ENCODE results near the gene COL27A1. TPM values are rescaled to one million over a fixed set of nuclear protein-coding genes. Genes with fewer than 3 reads are reported as not detected.

The COL27A1 gene
- 0.33 and 0.44 TPM in 2 replicates for total RNA-seq

DNA sequence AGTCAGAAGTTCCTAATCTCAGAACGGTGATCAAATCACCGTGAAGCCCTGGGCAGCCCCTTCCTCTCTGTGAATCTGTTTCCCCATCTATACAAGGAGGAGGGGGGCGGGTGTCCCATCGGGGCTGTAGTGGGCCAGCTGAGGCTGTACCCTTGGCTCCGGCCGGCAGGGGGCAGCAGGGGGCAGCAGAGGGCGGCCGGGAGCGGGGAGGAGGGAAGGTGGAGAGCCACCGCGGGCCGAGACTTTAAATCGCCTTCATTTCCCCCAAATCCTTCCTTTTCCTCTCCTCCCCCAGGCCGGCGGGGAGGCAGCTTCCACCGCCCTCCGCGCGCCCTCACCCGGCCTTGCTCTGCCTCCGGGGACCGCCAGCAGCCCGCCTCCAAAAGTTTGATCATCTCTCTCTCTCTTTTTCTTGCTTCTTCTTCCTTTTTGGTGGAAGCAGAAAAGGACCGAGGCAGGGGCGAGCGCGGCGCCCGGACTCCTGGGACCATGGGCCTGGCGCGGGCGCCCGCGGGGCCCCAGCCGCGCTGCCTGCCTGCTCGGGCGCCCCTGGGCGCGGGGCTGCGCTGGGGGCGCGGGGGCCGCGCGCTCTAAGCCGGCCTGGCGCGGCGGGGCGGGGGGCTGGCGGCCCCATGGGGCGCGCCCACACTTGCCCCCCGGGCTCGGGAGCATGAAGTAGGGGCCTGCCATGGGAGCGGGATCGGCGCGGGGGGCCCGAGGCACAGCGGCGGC lies at the start of gene COL27A1:
COL27A1 (plus strand) TSS at position 275 of the 732 bp plus-strand sequence; CDS start at position 689, 414 bp downstream.
- DNase-seq = peak; percentile 74
- ChIA-PET POLR2A (no interaction called here), CTCF (interaction anchor here (1.0 to 1.6 kb wide), 3 partner anchors 8 to 135 kb away, joined by 3 to 5 read pairs (median 4); no protein-coding TSS in a partner anchor)
- peak; percentile 91 for ATAC-seq (ENCODE audit: low read depth)
- peaks cover 54% of the 10 kb centered on the region for H3K27me3 Mint-ChIP-seq
- intact Hi-C loops (cut with micrococcal nuclease) = loop anchor here (1.0 kb wide), 2 partner anchors 136 to 150 kb away; no protein-coding TSS in a partner anchor
- H3K4me1 Mint-ChIP-seq = peaks cover 21% of the 10 kb centered on the region
- H3K4me3 Mint-ChIP-seq = peak within 1 kb of the TSS; percentile 81
- H3K27ac Mint-ChIP-seq = no peak within 1 kb of the TSS
- no peaks in the 10 kb centered on the region for H3K36me3 Mint-ChIP-seq (ENCODE audit: low read depth)
- TF ChIP-seq, protein P1, sequence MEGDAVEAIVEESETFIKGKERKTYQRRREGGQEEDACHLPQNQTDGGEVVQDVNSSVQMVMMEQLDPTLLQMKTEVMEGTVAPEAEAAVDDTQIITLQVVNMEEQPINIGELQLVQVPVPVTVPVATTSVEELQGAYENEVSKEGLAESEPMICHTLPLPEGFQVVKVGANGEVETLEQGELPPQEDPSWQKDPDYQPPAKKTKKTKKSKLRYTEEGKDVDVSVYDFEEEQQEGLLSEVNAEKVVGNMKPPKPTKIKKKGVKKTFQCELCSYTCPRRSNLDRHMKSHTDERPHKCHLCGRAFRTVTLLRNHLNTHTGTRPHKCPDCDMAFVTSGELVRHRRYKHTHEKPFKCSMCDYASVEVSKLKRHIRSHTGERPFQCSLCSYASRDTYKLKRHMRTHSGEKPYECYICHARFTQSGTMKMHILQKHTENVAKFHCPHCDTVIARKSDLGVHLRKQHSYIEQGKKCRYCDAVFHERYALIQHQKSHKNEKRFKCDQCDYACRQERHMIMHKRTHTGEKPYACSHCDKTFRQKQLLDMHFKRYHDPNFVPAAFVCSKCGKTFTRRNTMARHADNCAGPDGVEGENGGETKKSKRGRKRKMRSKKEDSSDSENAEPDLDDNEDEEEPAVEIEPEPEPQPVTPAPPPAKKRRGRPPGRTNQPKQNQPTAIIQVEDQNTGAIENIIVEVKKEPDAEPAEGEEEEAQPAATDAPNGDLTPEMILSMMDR (IDR thresholded peaks at IDR 0.05) = peak; percentile 19
- no peaks in the 10 kb centered on the region for H3K9me3 Mint-ChIP-seq

DNA sequence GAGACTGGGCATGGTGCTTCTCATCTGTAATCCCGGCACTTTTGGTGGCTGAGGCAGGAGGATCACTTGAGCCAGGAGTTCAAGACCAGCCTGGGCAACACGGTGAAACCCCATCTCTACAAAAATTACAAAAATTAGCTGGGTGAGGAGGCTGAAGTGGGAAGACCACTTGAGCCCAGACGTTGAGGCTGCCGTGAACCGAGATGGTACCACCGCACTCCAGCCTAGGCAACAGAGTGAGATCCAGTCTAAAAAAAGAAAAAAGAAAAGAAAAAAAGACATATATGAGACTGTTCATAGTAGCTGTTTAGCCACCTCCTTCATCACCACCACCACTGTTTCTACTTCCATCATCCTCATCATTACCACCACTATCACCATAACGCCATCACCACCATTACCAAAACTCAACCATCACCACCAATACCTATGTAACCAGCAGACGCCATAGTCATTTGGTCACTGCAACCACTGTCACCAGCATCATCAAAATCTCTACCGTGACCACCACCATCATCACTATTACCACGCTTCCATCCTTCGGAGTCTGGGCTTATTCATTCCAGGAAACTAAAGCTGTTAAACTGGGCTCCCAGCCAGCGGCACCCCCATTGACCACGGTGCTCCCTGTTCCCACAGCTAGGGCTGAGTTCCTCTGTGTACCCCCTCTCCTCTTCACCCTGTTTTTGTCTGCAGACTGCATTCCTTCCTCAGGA lies 47.9 kb upstream of the COL27A1 start:
- ChIA-PET CTCF (interaction anchor here (0.8 to 4.0 kb wide), 4 partner anchors 8 to 184 kb away, joined by 3 to 20 read pairs (median 6); no protein-coding TSS in a partner anchor), POLR2A (no interaction called here)
- no peaks in the 10 kb centered on the region for H3K36me3 Mint-ChIP-seq (ENCODE audit: low read depth)
- TF ChIP-seq, protein P1 (IDR thresholded peaks at IDR 0.05) = no peak
- H3K27me3 Mint-ChIP-seq = peaks cover under 1% of the 10 kb centered on the region
- ATAC-seq (ENCODE audit: low read depth) (no peak), DNase-seq (no peak)
- no peak overlapping the region for H3K27ac Mint-ChIP-seq
- no peaks in the 10 kb centered on the region for H3K4me1 Mint-ChIP-seq
- peaks cover 2% of the 10 kb centered on the region for H3K9me3 Mint-ChIP-seq
- intact Hi-C loops (cut with micrococcal nuclease) = loop anchor here (1.0 kb wide), 1 partner anchor 184 kb away; no protein-coding TSS in a partner anchor
- no peak overlapping the region for H3K4me3 Mint-ChIP-seq

DNA sequence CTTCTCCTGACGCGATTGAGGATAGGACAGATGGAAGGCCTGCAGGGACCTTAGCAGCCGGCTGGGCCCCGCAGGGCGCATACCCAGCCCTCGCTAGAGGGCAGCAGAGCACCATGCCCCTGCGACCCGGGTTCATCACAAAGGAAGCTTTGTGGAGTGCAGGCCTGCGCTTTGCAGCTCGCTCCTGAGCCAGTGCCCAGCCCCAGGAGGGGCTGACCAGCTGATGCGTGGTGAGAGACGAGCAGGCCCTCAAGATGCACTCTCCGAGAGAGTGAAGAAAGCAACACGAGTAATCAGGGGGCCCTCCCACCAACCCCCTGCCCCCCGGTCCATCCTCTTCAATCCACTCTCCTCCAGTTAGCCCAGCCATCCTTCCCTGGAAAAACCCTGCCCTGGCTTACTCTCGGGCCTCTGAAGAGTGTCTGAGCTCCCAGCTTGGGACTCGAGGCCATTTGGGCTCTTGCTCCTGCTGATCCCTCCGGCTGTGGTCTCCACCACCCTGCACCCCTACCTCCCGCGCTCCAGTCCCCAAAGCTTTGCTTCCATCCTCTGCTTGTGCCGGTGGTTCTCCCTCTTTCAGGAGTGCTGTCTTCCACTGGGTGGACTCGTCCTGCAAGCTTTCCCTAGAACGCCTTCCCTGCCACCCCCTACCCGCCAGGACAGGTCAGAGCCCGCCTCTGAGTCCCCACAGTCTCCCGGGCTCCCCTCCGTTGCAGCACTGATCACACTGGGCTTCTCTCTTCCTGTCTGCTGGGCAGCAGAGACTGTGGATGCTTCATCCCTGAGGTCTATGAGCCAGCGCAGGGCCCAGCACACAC lies 47.1 kb upstream of the COL27A1 start:
- DNase-seq (peak; percentile 29), ATAC-seq (ENCODE audit: low read depth) (peak; percentile 60)
- no peaks in the 10 kb centered on the region for H3K36me3 Mint-ChIP-seq (ENCODE audit: low read depth)
- intact Hi-C loops (cut with micrococcal nuclease) = loop anchor here (1.0 kb wide), 1 partner anchor 183 kb away; no protein-coding TSS in a partner anchor
- H3K27ac Mint-ChIP-seq = no peak overlapping the region
- no peaks in the 10 kb centered on the region for H3K9me3 Mint-ChIP-seq
- CTCF ChIA-PET = interaction anchor here (0.8 to 4.0 kb wide), 4 partner anchors 8 to 183 kb away, joined by 3 to 20 read pairs (median 6); no protein-coding TSS in a partner anchor
- TF ChIP-seq, protein P1 (IDR thresholded peaks at IDR 0.05) = no peak
- POLR2A ChIA-PET = no interaction called here
- no peak overlapping the region for H3K4me3 Mint-ChIP-seq
- H3K4me1 Mint-ChIP-seq = no peaks in the 10 kb centered on the region
- peaks cover 8% of the 10 kb centered on the region for H3K27me3 Mint-ChIP-seq

DNA sequence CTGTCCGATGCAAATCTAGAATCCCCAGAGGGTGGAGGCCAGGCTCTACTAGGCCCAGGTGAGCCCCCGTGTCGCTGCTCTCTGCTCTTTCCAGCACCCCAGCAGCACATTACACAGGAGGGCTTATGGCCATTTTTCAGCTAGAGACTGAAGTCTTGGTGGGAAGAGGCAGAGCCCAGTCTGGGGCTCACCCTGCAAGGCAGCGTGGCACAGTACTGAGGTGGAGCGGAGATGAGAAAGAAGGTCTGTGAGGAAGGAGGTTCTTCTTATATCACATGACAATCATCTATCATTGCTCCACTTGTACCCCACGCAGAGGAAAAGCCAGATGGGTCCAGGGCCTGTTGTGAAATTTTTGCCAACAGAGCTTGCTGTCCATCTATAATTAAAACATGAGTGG lies 46.2 kb upstream of the COL27A1 start:
- no peaks in the 10 kb centered on the region for H3K9me3 Mint-ChIP-seq
- peaks cover 14% of the 10 kb centered on the region for H3K27me3 Mint-ChIP-seq
- ATAC-seq (ENCODE audit: low read depth) (no peak), DNase-seq (no peak)
- CTCF ChIA-PET = interaction anchor here (1.0 to 4.0 kb wide), 2 partner anchors 27 to 182 kb away, joined by 3 to 20 read pairs; no protein-coding TSS in a partner anchor
- TF ChIP-seq, protein P1 (IDR thresholded peaks at IDR 0.05) = no peak
- intact Hi-C loops (cut with micrococcal nuclease) = no loop called here
- no peaks in the 10 kb centered on the region for H3K4me1 Mint-ChIP-seq
- no peak overlapping the region for H3K27ac Mint-ChIP-seq
- POLR2A ChIA-PET = no interaction called here
- H3K36me3 Mint-ChIP-seq (ENCODE audit: low read depth) = no peaks in the 10 kb centered on the region
- no peak overlapping the region for H3K4me3 Mint-ChIP-seq

All from activated B cell treated with CpG ODN at 0.5 μM for 24 hours (primary cell).